Common myeloid progenitor, CD34-positive (primary cell): ENCODE measurements around the gene EXTL2.
"Not testable (repeated sequence)": the region's sequence is repeated elsewhere in the genome, so short reads cannot be mapped to it uniquely, and the experiment has no call there.

Source experiments
- CTCF ChIA-PET: fragments of 350-600 bp; sonication (Branson Sonifier 250); formaldehyde crosslinking; loops from one replicate; lab custom pipeline; 2021; ENCODE audit warnings: antibody characterized with exemption; lab: Charles Lee
- POLR2A ChIA-PET: fragments of 350-600 bp; sonication (Branson Sonifier 250); formaldehyde crosslinking; loops from one replicate; lab custom pipeline; 2021; ENCODE audit warnings: antibody characterized with exemption; lab: Charles Lee
- DNase-seq, 3 donors: peaks; one replicate each; pipeline versions ENCODE4 v3.0.0 to v3.0.0-alpha.2; 2013
- H3K27ac ChIP-seq, 2 experiments: 1 replicate in 1 of 2; 2 replicates in 1 of 2; pipeline ENCODE4 v1.7.0; 2013; ENCODE audit warnings: inconsistent platforms in 2 of 2, low read length in 2 of 2, mild to moderate bottlenecking in 2 of 2, low read depth in 1 of 2, moderate library complexity in 1 of 2; ENCODE audit not compliant: severe bottlenecking in 2 of 2, insufficient read depth in 1 of 2, poor library complexity in 1 of 2
- H3K27me3 ChIP-seq, 5 experiments: replicated peaks in 2 of 5; 1 replicate in 3 of 5; 2 replicates in 2 of 5; pipeline versions ENCODE4 v1.6.1 to v1.7.0; 2013; ENCODE audit warnings: low read length in 4 of 5, mild to moderate bottlenecking in 2 of 5, moderate library complexity in 2 of 5, inconsistent platforms in 1 of 5; ENCODE audit not compliant: insufficient read depth in 5 of 5, control insufficient read depth in 4 of 5
- H3K36me3 ChIP-seq, 4 experiments: 1 replicate in 2 of 4; 2 replicates in 2 of 4; pipeline versions ENCODE4 v1.6.1 to v1.7.0; 2013; ENCODE audit warnings: low read length in 3 of 4, control low read depth in 1 of 4, mild to moderate bottlenecking in 1 of 4; ENCODE audit not compliant: control insufficient read depth in 4 of 4, insufficient read depth in 4 of 4
- H3K4me1 ChIP-seq, 4 experiments: 1 replicate in 3 of 4; 2 replicates in 1 of 4; pipeline versions ENCODE4 v1.6.1 to v1.7.1; 2013; ENCODE audit warnings: low read length in 3 of 4, mild to moderate bottlenecking in 3 of 4, control low read depth in 1 of 4, inconsistent platforms in 1 of 4, moderate library complexity in 1 of 4; ENCODE audit not compliant: control insufficient read depth in 4 of 4, insufficient read depth in 4 of 4; ENCODE audit errors: control extremely low read depth in 1 of 4
- H3K4me3 ChIP-seq, 7 experiments: 1 replicate in 4 of 7; 2 replicates in 3 of 7; pipeline versions ENCODE4 v1.5.1 to v1.7.0; 2013; ENCODE audit warnings: mild to moderate bottlenecking in 7 of 7, low read length in 6 of 7, moderate library complexity in 6 of 7, inconsistent platforms in 2 of 7, low read depth in 2 of 7, control low read depth in 1 of 7; ENCODE audit not compliant: insufficient read depth in 4 of 7, control insufficient read depth in 1 of 7; ENCODE audit errors: extremely low read depth in 1 of 7
- H3K9me3 ChIP-seq, 5 experiments: 1 replicate in 4 of 5; 2 replicates in 1 of 5; pipeline versions ENCODE4 v1.6.1 to v1.7.1; 2013; ENCODE audit warnings: low read length in 4 of 5, mild to moderate bottlenecking in 2 of 5, inconsistent platforms in 1 of 5, low read depth in 1 of 5, moderate library complexity in 1 of 5; ENCODE audit not compliant: control insufficient read depth in 4 of 5, insufficient read depth in 2 of 5; ENCODE audit errors: control extremely low read depth in 1 of 5
- WGBS: methylation state at CpG from one replicate; pipeline ENCODE4 v1.1.5; 2013; ENCODE audit not compliant: insufficient coverage; 5-methylcytosine and 5-hydroxymethylcytosine counted together

EXTL2 gene

DNA sequence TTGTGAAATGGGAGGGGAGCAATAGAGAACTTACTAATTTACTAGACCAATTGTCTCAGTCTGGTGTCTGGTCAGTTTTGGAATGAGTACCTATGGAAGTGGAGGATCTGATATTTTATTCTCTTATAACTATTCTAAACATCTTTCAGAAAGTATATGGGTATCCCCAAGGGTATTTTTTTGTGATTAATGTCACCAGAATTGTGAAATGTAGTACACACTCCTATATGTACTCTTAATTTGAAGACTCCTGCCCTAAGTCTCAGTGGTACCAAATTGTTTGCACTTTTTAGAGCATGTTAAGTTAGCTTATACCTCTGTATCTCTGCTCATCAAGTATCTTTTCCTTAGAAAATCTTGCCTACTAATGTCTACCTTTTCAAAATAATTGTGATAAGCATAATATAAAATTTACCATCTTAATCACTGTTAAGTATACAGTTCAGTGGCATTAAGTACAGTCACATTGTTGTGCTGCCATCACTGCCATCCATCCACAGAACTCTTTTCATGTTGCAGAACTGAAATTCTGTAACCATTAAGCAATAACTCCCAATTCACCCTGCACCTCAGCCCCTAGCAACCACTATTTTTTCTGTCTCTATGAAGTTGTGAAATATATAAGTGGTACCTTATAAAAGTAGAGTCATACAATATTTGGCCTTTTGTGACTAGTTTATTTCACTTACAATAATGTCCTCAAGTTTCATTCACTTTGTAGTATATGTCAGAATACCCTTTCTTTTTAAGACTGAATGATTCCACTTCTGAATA lies 41.7 kb upstream of the EXTL2 start:
- no peak overlapping the region for H3K4me3 ChIP-seq
- POLR2A ChIA-PET: interaction anchor here (0.6 kb wide), 1 partner anchor 1166 kb away, joined by 3 read pairs; no protein-coding TSS in a partner anchor
- H3K36me3 ChIP-seq: peaks cover 7 to 38% (median 21%) of the 10 kb centered on the region in 4 experiments
- CTCF ChIA-PET: interaction anchor here (1.4 kb wide), 1 partner anchor 13 kb away, joined by 3 read pairs; no protein-coding TSS in a partner anchor
- no peaks in the 10 kb centered on the region for H3K4me1 ChIP-seq
- H3K9me3 ChIP-seq: peaks cover 0 to 4% (median 0%) of the 10 kb centered on the region in 5 experiments
- no peak for DNase-seq
- H3K27ac ChIP-seq: no peak overlapping the region
- no peaks in the 10 kb centered on the region for H3K27me3 ChIP-seq

DNA sequence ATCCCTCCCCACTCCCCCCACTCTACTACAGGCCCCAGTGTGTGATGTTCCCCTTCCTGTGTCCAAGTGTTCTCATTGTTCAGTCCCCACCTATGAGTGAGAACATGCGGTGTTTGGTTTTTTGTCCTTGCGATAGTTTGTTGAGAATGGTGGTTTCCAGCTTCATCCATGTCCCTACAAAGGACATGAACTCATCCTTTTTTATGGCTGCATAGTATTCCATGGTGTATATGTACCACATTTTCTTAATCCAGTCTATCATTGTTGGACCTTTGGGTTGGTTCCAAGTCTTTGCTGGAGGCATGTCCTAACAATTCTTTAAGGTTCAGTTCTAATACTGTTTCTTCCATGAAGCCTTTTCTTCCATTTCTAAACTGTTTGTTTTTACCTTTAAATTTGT lies 38.9 kb upstream of the EXTL2 start:
- CTCF ChIA-PET: interaction anchor here (1.2 to 2.3 kb wide), 2 partner anchors 8 to 357 kb away, joined by 5 to 7 read pairs; no protein-coding TSS in a partner anchor
- POLR2A ChIA-PET, H3K9me3 ChIP-seq, H3K27me3 ChIP-seq, H3K4me3 ChIP-seq, H3K27ac ChIP-seq, H3K4me1 ChIP-seq, DNase-seq: not testable (repeated sequence)
- peaks cover 4 to 31% (median 11%) of the 10 kb centered on the region in 4 experiments for H3K36me3 ChIP-seq
- no CpG with 5 or more reads among the region's 2 CpGs for WGBS

DNA sequence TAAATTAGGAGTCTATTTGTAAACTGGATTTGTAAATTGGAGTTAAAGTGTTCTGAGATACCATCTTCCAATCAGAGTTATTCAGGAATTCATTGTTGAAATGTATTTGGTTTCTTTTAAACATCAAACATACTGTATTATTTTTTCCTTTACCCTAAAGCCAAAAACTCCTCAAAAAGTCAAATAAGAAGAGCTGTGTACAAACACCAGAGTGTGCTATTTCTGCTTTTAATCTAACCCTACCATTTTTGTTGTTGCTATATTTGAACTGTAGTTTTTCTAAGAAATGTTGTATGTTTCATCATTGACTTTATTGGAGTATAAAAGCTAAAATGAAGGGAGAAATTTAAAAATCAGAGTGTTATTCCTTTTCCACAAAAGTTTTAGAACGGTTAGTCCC lies 37.1 kb upstream of the EXTL2 start:
- Histone ChIP-seq H3K27me3 (no peaks in the 10 kb centered on the region), H3K27ac (no peak overlapping the region), H3K4me3 (no peak overlapping the region), H3K9me3 (no peaks in the 10 kb centered on the region), H3K4me1 (peaks cover 7 to 16% (median 8%) of the 10 kb centered on the region in 4 experiments), H3K36me3 (peaks cover 4 to 13% (median 7%) of the 10 kb centered on the region in 4 experiments)
- ChIA-PET POLR2A (no interaction called here), CTCF (interaction anchor here (1.5 to 2.3 kb wide), 3 partner anchors 307 to 359 kb away, joined by 4 to 7 read pairs (median 5); no protein-coding TSS in a partner anchor)
- WGBS: no CpG with 5 or more reads among the region's 1 CpG
- DNase-seq: peak in 2 of 3 donors; percentile 18 to 22

DNA sequence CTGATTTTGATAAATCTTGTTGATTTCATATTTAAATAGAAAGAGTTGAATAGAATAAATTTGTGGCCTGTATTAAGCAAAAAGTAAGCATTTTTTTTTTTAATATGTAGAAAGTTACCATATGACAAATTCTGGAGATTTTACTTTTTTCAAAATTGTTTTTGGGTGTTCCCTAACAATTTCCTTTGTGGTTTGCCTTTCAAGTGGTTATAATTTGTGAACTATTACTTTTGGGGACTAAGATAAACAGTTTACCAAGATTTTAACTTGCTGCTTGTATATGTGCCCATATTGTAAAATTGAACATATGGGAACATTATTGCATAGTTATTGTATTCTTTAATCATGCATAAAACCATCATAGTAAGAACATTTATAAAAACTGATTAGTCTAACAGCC lies 35.9 kb upstream of the EXTL2 start:
- ChIA-PET POLR2A (no interaction called here), CTCF (interaction anchor here (0.7 kb wide), 1 partner anchor 358 kb away, joined by 3 read pairs; no protein-coding TSS in a partner anchor)
- Histone ChIP-seq H3K4me1 (peaks cover 7 to 16% (median 8%) of the 10 kb centered on the region in 4 experiments), H3K4me3 (no peak overlapping the region), H3K27ac (no peak overlapping the region), H3K27me3 (no peaks in the 10 kb centered on the region), H3K9me3 (peaks cover 0 to 3% (median 0%) of the 10 kb centered on the region in 5 experiments), H3K36me3 (peaks cover 4 to 15% (median 9%) of the 10 kb centered on the region in 4 experiments)
- DNase-seq: no peak

DNA sequence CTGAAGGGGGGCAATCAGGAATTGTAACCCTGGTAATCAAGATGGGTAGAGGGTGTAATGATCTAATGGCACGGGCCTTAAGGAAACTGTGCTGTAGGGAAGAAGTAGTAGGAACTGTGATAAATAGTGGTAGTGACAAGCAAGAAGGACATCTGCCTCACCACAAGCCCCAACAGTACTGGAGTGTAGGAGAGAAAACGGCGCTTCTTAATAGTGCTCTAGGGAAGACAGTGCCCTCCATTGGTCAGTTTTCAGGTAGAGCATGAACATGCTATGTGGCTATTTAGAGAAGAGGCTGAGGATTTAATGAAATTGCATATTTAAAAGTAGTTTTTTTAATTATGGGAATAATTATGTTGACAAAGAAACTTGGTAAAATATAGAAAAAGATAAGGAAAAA lies 33.5 kb upstream of the EXTL2 start:
- H3K4me3 ChIP-seq: no peak overlapping the region
- peak in 2 of 3 donors; percentile 14 to 28 for DNase-seq

DNA sequence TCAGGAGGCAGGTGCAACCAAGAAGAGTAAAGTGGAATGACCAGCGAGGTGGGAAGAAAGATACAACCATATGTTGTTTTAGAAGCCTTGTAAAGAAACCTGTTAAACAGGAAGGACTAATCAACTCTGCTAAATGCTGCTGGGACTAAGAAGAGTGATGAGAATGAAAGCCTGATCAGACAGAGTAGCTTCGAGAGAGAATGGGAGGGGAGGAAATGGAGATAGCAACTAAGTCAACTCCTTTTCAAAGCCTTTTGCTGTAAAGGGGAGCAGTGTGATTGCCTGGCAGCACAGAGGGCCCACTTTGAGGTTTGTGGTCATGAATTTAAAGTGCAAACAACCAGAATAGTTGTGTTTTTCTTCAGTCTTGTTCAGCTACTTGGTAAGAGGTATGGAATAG lies 32.6 kb upstream of the EXTL2 start:
- no peak overlapping the region for H3K27ac ChIP-seq
- 50% methylated on average over 2 of the region's 2 CpGs for WGBS
- peaks cover 7 to 16% (median 8%) of the 10 kb centered on the region in 4 experiments for H3K4me1 ChIP-seq
- no peak overlapping the region for H3K4me3 ChIP-seq
- CTCF ChIA-PET: interaction anchor here (1.0 to 2.7 kb wide), 4 partner anchors 11 to 362 kb away, joined by 3 to 14 read pairs (median 5); no protein-coding TSS in a partner anchor
- peak in 2 of 3 donors; percentile 31 to 40 for DNase-seq
- peaks cover 0 to 3% (median 0%) of the 10 kb centered on the region in 5 experiments for H3K9me3 ChIP-seq
- POLR2A ChIA-PET: no interaction called here
- no peaks in the 10 kb centered on the region for H3K27me3 ChIP-seq
- peaks cover 8 to 32% (median 16%) of the 10 kb centered on the region in 4 experiments for H3K36me3 ChIP-seq

More for the DNA sequence above, 33.5 kb upstream of the EXTL2 start:
- Histone ChIP-seq H3K27me3 (no peaks in the 10 kb centered on the region), H3K4me1 (peaks cover 7 to 16% (median 8%) of the 10 kb centered on the region in 4 experiments), H3K9me3 (peaks cover 0 to 3% (median 0%) of the 10 kb centered on the region in 5 experiments), H3K27ac (no peak overlapping the region), H3K36me3 (peaks cover 8 to 28% (median 14%) of the 10 kb centered on the region in 4 experiments)
- CTCF ChIA-PET: interaction anchor here (0.6 to 2.7 kb wide), 4 partner anchors 10 to 361 kb away, joined by 3 to 14 read pairs (median 4); no protein-coding TSS in a partner anchor
- 83% methylated on average over 1 of the region's 3 CpGs for WGBS
- POLR2A ChIA-PET: no interaction called here
